Measurements from ENCODE around the gene CHRNA3.

CHRNA3 gene

GRCh38 chr15:78635346-78635745, 14.6 kb upstream of the CHRNA3 start:
- H3K4me1 Mint-ChIP-seq: peaks cover 9% of the 10 kb centered on the region
- TF ChIP-seq, protein P1, sequence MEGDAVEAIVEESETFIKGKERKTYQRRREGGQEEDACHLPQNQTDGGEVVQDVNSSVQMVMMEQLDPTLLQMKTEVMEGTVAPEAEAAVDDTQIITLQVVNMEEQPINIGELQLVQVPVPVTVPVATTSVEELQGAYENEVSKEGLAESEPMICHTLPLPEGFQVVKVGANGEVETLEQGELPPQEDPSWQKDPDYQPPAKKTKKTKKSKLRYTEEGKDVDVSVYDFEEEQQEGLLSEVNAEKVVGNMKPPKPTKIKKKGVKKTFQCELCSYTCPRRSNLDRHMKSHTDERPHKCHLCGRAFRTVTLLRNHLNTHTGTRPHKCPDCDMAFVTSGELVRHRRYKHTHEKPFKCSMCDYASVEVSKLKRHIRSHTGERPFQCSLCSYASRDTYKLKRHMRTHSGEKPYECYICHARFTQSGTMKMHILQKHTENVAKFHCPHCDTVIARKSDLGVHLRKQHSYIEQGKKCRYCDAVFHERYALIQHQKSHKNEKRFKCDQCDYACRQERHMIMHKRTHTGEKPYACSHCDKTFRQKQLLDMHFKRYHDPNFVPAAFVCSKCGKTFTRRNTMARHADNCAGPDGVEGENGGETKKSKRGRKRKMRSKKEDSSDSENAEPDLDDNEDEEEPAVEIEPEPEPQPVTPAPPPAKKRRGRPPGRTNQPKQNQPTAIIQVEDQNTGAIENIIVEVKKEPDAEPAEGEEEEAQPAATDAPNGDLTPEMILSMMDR (IDR thresholded peaks at IDR 0.05): no peak
- H3K9me3 Mint-ChIP-seq: peaks cover 19% of the 10 kb centered on the region
- no peak overlapping the region for H3K27ac Mint-ChIP-seq
- peaks cover 52% of the 10 kb centered on the region for H3K36me3 Mint-ChIP-seq (ENCODE audit: low read depth)
- H3K27me3 Mint-ChIP-seq (ENCODE audit: low read depth, poor library complexity): peaks cover 21% of the 10 kb centered on the region
- H3K4me3 Mint-ChIP-seq: no peak overlapping the region
- no peak for DNase-seq

DNA sequence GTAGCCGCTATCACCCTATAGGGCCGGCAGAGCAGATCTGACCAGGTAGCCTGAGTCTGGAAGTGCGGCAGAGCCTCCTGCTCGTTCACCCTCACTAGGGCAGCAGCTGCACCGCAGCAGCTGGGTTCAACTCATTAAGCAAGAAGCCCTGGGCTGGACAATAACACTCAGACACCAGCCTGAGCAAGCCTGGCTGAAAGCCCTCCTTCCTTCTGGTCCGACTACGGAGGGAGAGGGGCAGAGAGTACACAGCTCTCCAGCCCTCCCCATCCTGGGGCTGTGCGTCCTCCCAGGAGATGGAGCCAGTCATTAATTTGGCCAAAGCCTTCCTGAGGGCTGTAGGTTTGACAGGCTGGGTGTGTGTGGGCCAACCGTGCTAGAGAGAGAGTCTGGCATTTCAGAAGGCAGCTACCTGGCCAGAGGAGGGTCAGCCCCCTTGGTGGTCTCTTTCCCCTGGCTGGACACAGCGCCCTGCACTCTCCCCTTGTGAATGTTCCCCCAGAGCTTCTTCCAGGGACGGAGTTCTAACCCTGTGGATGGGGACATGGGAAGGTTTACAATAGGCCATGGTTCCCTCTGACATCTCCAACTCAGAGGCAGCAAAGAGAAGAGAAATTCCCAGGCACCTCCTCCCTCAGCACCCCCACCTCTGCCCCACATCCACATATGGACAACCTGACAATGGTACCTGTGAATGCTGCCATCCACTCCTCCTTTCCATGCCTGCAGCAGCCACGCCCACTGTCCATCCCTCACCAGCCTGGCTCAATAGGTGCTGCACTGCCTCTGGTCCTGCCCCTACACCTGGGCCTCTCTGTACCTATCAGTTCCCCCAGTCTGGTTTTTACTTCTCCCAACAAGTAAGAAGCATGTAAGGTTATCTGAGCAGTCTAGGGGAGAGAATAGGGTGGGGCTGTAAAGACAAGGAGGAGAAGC, 13.7 kb upstream of the CHRNA3 start:
- H3K4me1 Mint-ChIP-seq: peaks cover 9% of the 10 kb centered on the region
- no peak overlapping the region for H3K27ac Mint-ChIP-seq
- H3K4me3 Mint-ChIP-seq: no peak overlapping the region
- H3K36me3 Mint-ChIP-seq (ENCODE audit: low read depth): peaks cover 57% of the 10 kb centered on the region
- TF ChIP-seq, protein P1 (IDR thresholded peaks at IDR 0.05): no peak
- peaks cover 25% of the 10 kb centered on the region for H3K27me3 Mint-ChIP-seq (ENCODE audit: low read depth, poor library complexity)
- no peak for DNase-seq
- H3K9me3 Mint-ChIP-seq: peaks cover 19% of the 10 kb centered on the region

DNA sequence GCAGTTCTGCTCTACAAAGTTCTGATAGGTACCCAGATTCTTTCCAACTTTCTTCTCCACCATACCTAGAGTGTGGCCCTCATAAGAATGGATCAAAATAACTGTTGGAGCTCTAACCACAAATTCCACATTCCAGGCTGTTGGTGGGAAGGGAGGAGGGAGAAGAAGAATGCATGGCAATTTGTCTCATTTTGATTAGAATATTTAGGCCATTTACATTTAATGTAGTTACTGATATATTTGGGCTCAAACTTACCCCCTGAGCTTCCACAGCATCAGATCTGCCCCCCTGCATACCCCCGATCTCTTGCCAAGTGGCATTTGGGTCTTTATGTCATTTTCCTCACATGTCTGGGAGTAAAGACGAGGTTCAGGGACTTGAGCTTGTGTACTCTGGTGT, 12.6 kb upstream of the CHRNA3 start:
- Mint-ChIP-seq H3K27ac (no peak overlapping the region), H3K27me3 (ENCODE audit: low read depth, poor library complexity) (peaks cover 29% of the 10 kb centered on the region), H3K36me3 (ENCODE audit: low read depth) (peaks cover 69% of the 10 kb centered on the region), H3K4me3 (no peak overlapping the region), H3K4me1 (peaks cover 8% of the 10 kb centered on the region), H3K9me3 (peaks cover 19% of the 10 kb centered on the region)
- TF ChIP-seq, protein P1 (IDR thresholded peaks at IDR 0.05): no peak
- no peak for DNase-seq

DNA sequence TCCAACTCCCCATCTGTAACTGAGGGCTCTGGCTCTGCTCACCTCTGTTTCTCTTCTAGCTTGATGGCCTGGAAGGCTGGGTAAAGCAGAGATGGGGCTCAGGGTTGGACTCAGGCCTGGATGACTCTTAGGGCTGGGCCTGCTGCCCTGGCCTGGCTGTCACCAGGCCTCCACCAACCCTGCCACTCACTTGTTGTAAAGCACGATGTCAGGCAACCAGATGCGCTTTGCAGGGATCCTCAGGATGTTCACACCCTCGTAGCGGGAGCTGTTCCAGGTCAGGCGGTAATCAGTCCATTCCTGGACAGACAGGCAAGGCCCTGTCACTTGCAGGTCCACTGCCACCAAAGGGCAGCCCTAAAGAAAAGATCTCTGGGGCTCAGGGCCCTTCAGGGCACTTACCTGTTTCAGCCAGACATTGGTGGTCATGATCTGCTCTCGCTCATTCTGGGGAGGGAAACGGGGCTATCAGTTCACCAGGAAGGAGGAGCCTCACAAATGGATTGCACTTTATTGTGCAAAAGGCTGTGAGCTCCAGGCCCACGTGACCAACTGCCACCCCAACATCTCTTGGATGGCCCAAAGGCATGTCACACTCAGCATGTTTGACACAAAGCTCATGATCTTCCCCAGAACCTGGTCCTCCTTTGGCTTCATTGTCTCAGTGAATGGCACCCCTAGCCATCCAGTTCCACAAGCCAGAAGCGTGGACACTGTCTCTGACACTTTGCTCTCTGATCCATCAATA, 10.3 kb upstream of the CHRNA3 start:
- Mint-ChIP-seq H3K27ac (no peak overlapping the region), H3K4me1 (peaks cover 16% of the 10 kb centered on the region), H3K9me3 (peaks cover 19% of the 10 kb centered on the region), H3K36me3 (ENCODE audit: low read depth) (peaks cover 89% of the 10 kb centered on the region), H3K27me3 (ENCODE audit: low read depth, poor library complexity) (peaks cover 20% of the 10 kb centered on the region), H3K4me3 (no peak overlapping the region)
- no peak for DNase-seq
- TF ChIP-seq, protein P1 (IDR thresholded peaks at IDR 0.05): no peak

GRCh38 chr15:78629716-78630065, 8.9 kb upstream of the CHRNA3 start:
- Mint-ChIP-seq H3K36me3 (ENCODE audit: low read depth) (peaks cover 78% of the 10 kb centered on the region), H3K27me3 (ENCODE audit: low read depth, poor library complexity) (peaks cover 19% of the 10 kb centered on the region), H3K9me3 (peaks cover 19% of the 10 kb centered on the region), H3K27ac (no peak overlapping the region), H3K4me3 (no peak overlapping the region), H3K4me1 (peaks cover 21% of the 10 kb centered on the region)
- no peak for DNase-seq
- TF ChIP-seq, protein P1 (IDR thresholded peaks at IDR 0.05): no peak
